Effector memory CD8-positive, alpha-beta T cell (primary cell): Measurements from ENCODE around the gene SLC16A9.
"Not testable (repeated sequence)": the region's sequence is repeated elsewhere in the genome, so short reads cannot be mapped to it uniquely, and the experiment has no call there.

Experiments used
- ATAC-seq: fragments of 150-1000 bp; cut with Tn5 transposase; replicated peaks from 2 replicates; pipeline ENCODE4 v1.10.0; 2021; ENCODE audit warnings: mild to moderate bottlenecking, moderate library complexity
- DNase-seq, 3 experiments: peaks; one replicate each; pipeline ENCODE4 v3.0.0; 2021
- H3K27ac Mint-ChIP-seq, 2 donors: one replicate each; pipeline ENCODE4 v1.8.0; 2022; ENCODE audit warnings: mild to moderate bottlenecking in 2 of 2, mixed read lengths in 2 of 2, moderate library complexity in 2 of 2
- H3K27me3 Mint-ChIP-seq, 2 donors: one replicate each; pipeline ENCODE4 v1.8.0; 2022; ENCODE audit warnings: mixed read lengths in 2 of 2
- H3K36me3 Mint-ChIP-seq: one replicate; pipeline ENCODE4 v1.8.0; 2022; ENCODE audit warnings: mild to moderate bottlenecking, moderate library complexity, mixed read lengths; ENCODE audit not compliant: insufficient read depth
- H3K4me1 Mint-ChIP-seq, 2 donors: one replicate each; pipeline ENCODE4 v1.8.0; 2022; ENCODE audit warnings: low read depth in 2 of 2, mixed read lengths in 2 of 2
- H3K4me3 Mint-ChIP-seq, 2 donors: one replicate each; pipeline ENCODE4 v1.8.0; 2022; ENCODE audit warnings: mild to moderate bottlenecking in 2 of 2, mixed read lengths in 2 of 2, moderate library complexity in 2 of 2
- H3K9me3 Mint-ChIP-seq, 2 donors: one replicate each; pipeline ENCODE4 v1.8.0; 2022; ENCODE audit warnings: mixed read lengths in 2 of 2
- total RNA-seq, 9 experiments: gene quantifications; one replicate each; lab custom pipeline; 2026; lab: John Stamatoyannopoulos, UW

Gene SLC16A9
- 0 to 0.67 (median 0.28) reads per million in 9 experiments for total RNA-seq

DNA sequence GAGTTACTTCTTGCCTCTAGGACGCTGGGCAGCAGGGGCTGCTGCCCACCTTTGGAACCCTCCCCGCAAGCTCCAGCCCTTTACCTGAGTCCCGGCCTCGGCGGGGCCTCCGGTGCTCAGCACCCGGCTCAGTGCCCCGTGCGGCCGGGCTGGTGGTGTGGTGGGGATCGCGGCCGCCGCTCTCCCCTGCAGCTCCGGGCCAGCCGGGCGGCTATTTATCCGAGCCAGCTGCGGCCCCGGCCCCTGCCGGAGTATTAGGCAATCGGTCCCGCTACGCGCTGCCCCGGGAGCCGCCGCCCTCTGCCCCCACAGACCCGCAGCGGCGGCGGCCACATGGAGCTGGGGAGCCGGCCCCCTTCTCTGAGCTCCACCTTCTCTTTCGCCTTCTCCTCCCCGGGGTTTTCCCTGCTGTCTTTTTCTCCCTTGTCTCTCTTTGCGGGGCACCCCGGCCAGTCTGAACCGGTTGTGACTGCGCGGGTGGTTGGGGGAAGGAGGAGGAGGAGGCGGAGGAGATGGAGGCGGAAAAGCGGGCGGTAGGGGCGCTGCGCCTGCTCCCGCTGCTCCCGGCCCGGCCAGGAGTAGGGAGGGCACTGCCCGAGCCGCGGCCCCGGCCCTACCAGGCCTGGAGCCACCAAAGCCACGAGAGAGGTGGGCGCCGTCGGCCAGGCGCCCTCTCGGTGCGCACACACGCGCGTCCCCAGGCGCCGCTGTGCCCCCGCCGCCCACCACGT lies at the start of gene SLC16A9:
Gene SLC16A9 (minus strand): TSS at position 456 of the 731 bp plus-strand sequence. CDS start 25,559 bp downstream, outside the sequence.
- no peak for ATAC-seq
- Mint-ChIP-seq H3K27ac (no peak within 1 kb of the TSS), H3K36me3 (no peaks in the 10 kb centered on the region), H3K4me1 (no peaks in the 10 kb centered on the region), H3K27me3 (peaks cover 60 to 92% of the 10 kb centered on the region in 2 donors), H3K9me3 (no peaks in the 10 kb centered on the region), H3K4me3 (peak within 1 kb of the TSS in 1 of 2 donors; percentile 19)
- no peak for DNase-seq

DNA sequence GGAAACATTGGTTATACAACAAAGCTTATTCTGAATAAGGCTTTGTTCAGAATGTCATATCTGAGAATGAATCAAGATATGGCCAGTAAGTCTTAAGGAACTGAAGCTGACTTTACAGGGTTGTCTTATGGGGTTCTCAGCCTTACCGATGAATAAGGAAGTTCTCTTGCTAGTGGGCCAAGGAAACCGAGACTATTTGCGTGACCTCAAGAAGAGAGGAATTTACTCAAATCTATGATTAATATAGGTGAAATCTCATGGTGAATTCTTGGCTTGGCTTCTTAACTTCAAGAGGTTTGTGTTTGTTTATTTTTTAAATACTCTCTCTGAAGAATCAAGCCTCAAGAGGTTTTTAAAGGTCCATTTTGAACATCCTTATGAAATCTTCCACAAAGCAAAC lies 48.3 kb upstream of the SLC16A9 start:
- Mint-ChIP-seq H3K27ac (no peak overlapping the region), H3K4me1 (no peaks in the 10 kb centered on the region), H3K4me3 (no peak overlapping the region), H3K9me3 (no peaks in the 10 kb centered on the region), H3K27me3 (peaks cover 13 to 29% of the 10 kb centered on the region in 2 donors), H3K36me3 (no peaks in the 10 kb centered on the region)
- DNase-seq (no peak), ATAC-seq (no peak)

DNA sequence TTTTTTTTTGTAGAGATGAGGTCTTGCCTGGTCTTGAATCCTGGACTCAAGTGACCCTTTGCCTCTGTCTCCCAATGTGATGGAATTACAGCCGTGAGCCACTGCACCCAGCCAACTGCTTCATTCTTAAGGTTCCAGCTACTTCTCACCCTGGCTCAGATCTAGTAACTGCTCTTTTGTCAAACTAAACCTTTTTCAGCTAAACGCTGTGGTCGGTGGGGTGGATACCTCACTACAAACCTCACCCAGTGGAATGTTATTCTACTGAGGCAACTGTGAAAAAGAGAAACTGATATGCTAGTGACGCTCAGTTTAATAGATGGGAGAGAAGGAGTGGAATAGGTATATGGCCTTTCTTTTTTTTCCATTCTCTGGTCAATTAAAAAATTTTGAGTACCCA lies 45.3 kb upstream of the SLC16A9 start:
- Mint-ChIP-seq H3K36me3 (no peaks in the 10 kb centered on the region), H3K27ac (no peak overlapping the region), H3K4me3 (no peak overlapping the region), H3K4me1 (no peaks in the 10 kb centered on the region), H3K27me3 (peaks cover 22 to 32% of the 10 kb centered on the region in 2 donors), H3K9me3 (no peaks in the 10 kb centered on the region)
- no peak for ATAC-seq
- no peak for DNase-seq

- Mint-ChIP-seq H3K9me3 (no peaks in the 10 kb centered on the region), H3K4me1 (no peaks in the 10 kb centered on the region)
Measured at GRCh38 chr10:59753267-59753666, 43.6 kb upstream of the SLC16A9 start, which contains the start of gene MRLN. Gene MRLN, minus strand, starts transcription at chr10:59753455.

DNA sequence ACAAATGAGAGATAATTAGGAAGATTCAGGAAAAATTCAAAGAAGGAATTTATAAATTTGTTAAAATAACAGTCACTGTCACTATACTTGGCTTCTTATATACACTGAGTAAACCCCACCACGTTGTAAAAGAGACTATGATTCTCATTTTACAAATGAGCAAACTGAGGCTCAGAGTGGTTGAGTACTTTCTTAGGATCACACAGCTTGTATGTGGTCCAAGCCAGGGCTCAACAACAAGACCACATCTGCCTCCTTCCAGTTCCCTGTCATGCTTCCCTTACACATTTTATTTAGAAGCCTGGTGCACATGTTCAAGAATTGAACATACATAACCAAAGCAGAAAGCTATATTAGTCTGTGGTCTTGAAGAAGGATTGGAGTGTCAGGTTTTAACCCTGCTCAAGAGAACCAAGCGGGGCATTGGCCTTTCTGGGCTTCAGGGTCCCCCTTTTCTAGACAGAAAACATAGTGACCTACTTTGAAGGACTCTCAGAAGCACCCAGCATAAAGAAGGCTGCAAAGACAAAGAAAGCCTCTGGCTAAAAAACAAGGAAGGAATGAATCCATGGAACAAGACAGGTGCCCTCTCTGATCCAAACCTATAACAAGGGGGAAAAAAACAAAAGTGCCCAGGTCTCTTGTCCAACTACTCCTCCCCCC lies 42.8 kb upstream of the SLC16A9 start:
- Mint-ChIP-seq H3K9me3 (no peaks in the 10 kb centered on the region), H3K27me3 (peaks cover 26 to 38% of the 10 kb centered on the region in 2 donors), H3K4me1 (no peaks in the 10 kb centered on the region), H3K27ac (no peak overlapping the region), H3K36me3 (no peaks in the 10 kb centered on the region), H3K4me3 (no peak overlapping the region)
- DNase-seq (no peak), ATAC-seq (no peak)

More at GRCh38 chr10:59753267-59753666, 43.6 kb upstream of the SLC16A9 start, which contains the start of gene MRLN:
- no peak for DNase-seq
- no peak for ATAC-seq
- Mint-ChIP-seq H3K27ac (no peak within 1 kb of the TSS), H3K36me3 (no peaks in the 10 kb centered on the region), H3K4me3 (no peak within 1 kb of the TSS), H3K27me3 (peaks cover 22 to 32% of the 10 kb centered on the region in 2 donors)

DNA sequence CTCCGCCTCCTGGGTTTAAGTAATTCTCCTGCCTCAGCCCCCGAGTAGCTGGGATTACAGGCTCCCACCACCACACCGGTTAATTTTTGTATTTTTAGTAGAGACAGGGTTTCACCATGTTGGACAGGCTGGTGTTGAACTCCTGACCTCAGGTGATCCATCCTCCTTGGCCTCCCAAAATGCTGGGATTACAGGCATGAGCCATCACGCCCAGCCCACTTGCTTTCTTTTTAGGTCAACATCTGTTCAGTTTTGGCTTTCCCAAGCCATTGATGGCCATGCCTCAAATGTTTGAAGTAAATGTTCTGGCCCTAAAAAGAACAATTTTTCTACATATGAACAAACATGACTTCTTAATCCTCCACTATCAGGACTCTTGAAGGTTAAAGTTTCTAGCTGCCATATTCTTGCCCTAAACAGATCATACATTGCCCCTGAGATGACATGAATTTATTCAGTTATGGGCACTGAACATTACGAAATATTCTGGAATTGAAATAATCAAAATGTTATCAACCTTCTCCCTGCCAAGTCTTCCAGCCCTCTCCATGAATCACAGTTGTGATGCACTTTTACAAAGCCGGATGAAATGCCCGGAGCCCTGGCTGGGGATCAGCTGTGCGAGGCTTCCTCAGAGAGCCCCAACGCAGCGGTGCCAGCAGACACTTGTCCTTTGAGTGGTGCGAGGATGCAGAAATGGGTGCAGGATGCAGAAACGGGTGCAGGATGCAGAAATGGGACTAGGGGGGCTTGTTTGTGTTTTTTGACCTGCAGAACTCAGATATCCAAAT lies 40.7 kb upstream of the SLC16A9 start:
- Mint-ChIP-seq H3K4me3 (no peak overlapping the region), H3K9me3 (no peaks in the 10 kb centered on the region), H3K27ac (no peak overlapping the region)

GRCh38 chr10:59748834-59749233 lies 39.2 kb upstream of the SLC16A9 start:
- no peak overlapping the region for H3K27ac Mint-ChIP-seq
- H3K4me1 Mint-ChIP-seq, result no peaks in the 10 kb centered on the region
- H3K27me3 Mint-ChIP-seq, result peaks cover 32 to 40% of the 10 kb centered on the region in 2 donors
- H3K4me3 Mint-ChIP-seq, result no peak overlapping the region
- ATAC-seq (no peak), DNase-seq (no peak)
- H3K9me3 Mint-ChIP-seq, result no peaks in the 10 kb centered on the region
- no peaks in the 10 kb centered on the region for H3K36me3 Mint-ChIP-seq

More for the DNA sequence above, 40.7 kb upstream of the SLC16A9 start:
- H3K4me1 Mint-ChIP-seq, result no peaks in the 10 kb centered on the region
- no peaks in the 10 kb centered on the region for H3K36me3 Mint-ChIP-seq
- DNase-seq (no peak), ATAC-seq (no peak)
- peaks cover 32 to 43% of the 10 kb centered on the region in 2 donors for H3K27me3 Mint-ChIP-seq

GRCh38 chr10:59745163-59745650 lies 35.6 kb upstream of the SLC16A9 start:
- H3K4me3 Mint-ChIP-seq, result no peak overlapping the region
- DNase-seq (no peak), ATAC-seq (no peak)
- H3K27ac Mint-ChIP-seq, result no peak overlapping the region
- H3K36me3 Mint-ChIP-seq, result no peaks in the 10 kb centered on the region
- H3K27me3 Mint-ChIP-seq, result peaks cover 15 to 18% of the 10 kb centered on the region in 2 donors
- H3K4me1 Mint-ChIP-seq, result no peaks in the 10 kb centered on the region
- no peaks in the 10 kb centered on the region for H3K9me3 Mint-ChIP-seq

GRCh38 chr10:59744762-59745161 lies 35.1 kb upstream of the SLC16A9 start:
- not testable (repeated sequence) for H3K4me1 Mint-ChIP-seq, DNase-seq, ATAC-seq, H3K27ac Mint-ChIP-seq, H3K4me3 Mint-ChIP-seq, H3K9me3 Mint-ChIP-seq, H3K36me3 Mint-ChIP-seq
- peaks cover 14 to 17% of the 10 kb centered on the region in 2 donors for H3K27me3 Mint-ChIP-seq

DNA sequence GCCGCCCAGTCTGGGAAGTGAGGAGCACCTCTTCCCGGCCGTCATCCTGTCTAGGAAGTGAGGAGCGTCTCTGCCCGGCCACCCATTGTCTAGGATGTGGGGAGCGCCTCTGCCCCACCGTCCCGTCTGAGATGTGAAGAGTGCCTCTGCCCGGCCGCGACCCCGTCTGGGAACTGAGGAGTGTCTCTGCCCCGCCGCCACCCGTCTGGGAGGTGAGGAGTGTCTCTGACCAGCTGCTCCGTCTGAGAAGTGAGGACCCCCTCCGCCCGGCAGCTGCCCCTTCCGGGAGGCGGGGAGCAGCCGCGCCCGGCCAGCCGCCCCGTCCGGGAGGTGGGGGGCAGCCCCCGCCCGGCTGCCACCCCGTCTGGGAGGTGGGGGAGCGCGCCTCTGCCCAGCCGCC lies 34.5 kb upstream of the SLC16A9 start:
- not testable (repeated sequence) for H3K9me3 Mint-ChIP-seq, H3K36me3 Mint-ChIP-seq, H3K4me3 Mint-ChIP-seq, H3K27ac Mint-ChIP-seq, ATAC-seq, DNase-seq, H3K4me1 Mint-ChIP-seq
- H3K27me3 Mint-ChIP-seq, result peaks cover 14 to 17% of the 10 kb centered on the region in 2 donors

DNA sequence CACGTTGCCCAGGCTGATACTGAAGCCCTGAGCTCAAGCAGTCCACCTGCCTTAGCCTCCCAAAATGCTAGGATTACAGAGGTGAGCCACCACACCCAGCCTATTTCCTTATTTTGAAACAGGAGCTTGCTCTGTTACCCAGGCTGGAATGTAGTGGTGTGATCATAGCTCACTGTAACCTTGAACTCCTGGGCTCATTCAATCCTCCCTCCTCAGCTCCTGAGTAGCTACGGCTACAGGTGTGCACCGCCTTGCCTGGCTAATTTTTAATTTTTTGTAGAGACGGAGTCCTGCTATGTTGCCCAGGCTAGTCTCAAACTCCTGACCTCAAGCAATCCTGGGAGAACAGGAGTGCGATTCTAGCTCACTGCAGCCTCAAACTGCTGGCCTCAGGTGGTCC lies 31.9 kb upstream of the SLC16A9 start:
- no peaks in the 10 kb centered on the region for H3K36me3 Mint-ChIP-seq
- H3K4me1 Mint-ChIP-seq, result no peaks in the 10 kb centered on the region
- H3K4me3 Mint-ChIP-seq, result no peak overlapping the region
- no peaks in the 10 kb centered on the region for H3K9me3 Mint-ChIP-seq
- no peak for ATAC-seq
- H3K27ac Mint-ChIP-seq, result no peak overlapping the region
- no peak for DNase-seq
- H3K27me3 Mint-ChIP-seq, result peaks cover 9 to 14% of the 10 kb centered on the region in 2 donors

- no peak for ATAC-seq
- Mint-ChIP-seq H3K9me3 (no peaks in the 10 kb centered on the region), H3K4me1 (no peaks in the 10 kb centered on the region), H3K27me3 (peaks cover 9 to 14% of the 10 kb centered on the region in 2 donors), H3K4me3 (no peak overlapping the region), H3K36me3 (no peaks in the 10 kb centered on the region), H3K27ac (no peak overlapping the region)
- no peak for DNase-seq
Measured at GRCh38 chr10:59741048-59741447, 31.4 kb upstream of the SLC16A9 start.

DNA sequence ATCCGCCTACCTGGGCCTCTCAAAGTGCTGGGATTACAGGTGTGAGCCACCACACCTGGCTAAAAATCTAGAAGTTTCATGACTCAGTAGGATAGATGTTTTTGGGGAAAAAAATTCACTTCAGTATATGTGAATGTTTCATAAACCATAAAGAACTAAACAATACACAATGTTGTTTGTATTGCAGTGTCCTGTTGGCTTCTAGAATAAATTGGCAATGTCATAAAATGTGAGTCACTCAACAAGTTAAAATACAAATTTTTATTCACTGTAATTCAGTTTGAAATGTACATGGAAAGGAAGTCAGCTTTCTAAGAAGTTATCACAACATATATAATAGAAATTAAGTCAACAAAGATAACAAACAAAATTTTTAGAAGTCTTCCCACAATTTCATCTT lies 27.1 kb upstream of the SLC16A9 start:
- no peak for ATAC-seq
- Mint-ChIP-seq H3K27ac (no peak overlapping the region), H3K36me3 (no peaks in the 10 kb centered on the region), H3K9me3 (no peaks in the 10 kb centered on the region), H3K4me3 (no peak overlapping the region), H3K27me3 (peaks cover 12 to 23% of the 10 kb centered on the region in 2 donors), H3K4me1 (no peaks in the 10 kb centered on the region)
- DNase-seq, result no peak
